ENCODE data around the gene VANGL1.

Gene VANGL1

DNA sequence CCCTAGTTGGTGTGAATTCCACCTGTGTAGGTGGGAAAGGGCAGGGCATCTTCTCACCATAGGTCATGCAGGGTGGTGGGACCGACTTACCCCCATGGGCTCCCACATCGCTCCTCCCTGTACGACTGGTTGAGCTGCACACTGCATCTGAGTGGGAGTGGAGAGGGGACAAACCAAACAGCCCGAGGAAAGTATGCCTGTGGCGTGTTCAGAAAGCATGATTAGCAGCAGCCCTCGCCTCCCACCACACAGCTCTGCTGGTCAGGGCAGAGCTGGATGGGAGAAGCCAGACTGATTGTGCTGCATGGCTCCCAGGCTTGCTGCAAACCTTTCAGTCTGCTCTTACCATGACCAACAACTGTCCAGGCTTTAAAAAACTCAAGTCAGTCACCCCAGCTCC lies 24.4 kb downstream of the VANGL1 start:
- DNase-seq (ENCODE audit: extremely low read depth in 1 of 2, low read depth in 1 of 2), result no peak

DNA sequence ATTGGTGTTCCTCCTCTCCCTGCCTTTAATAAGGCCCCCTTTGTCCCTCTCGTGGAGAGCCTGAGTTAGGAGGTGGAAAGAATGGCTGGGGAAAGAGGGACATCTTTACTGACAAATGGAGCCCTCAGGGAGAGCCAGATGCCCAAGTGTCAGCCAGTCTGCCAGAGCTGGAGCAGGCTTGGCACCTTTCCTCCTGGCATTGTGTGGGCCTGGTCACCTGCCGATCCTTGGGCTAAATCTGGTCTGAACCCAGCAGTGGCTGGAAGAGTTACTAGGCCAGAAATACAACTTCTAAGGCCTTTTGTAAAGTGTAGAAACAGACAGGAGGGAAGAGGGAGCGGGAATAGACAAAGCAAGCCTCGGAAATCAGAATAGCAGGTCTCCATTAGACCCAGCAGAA lies 24.9 kb downstream of the VANGL1 start:
- no peak for DNase-seq (ENCODE audit: extremely low read depth in 1 of 2, low read depth in 1 of 2)

DNA sequence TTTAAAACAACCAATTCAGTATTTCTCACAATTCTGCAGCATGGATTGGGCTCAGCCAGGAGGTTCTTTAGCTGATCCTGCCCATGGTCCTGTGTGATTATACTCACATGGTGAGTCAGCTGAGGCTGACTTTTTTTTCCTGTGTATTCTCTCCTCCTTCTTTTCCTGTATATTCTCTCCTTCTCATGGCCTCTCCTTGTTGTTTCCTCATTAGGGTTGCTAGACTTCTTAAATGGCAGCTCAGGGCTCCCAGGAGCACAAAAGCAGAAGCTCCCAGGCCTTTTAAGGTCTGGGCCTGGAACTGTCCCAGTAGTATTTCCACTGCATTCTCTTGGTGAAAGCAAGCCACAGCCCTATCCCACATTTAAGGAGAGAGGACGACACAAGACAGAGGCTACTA lies 26.8 kb downstream of the VANGL1 start:
- no peak for DNase-seq (ENCODE audit: extremely low read depth in 1 of 2, low read depth in 1 of 2)

- DNase-seq (ENCODE audit: extremely low read depth in 1 of 2, low read depth in 1 of 2), result no peak
Measured at GRCh38 chr1:115669002-115669673, 27.4 kb downstream of the VANGL1 start.

GRCh38 chr1:115669886-115670285 lies 28.1 kb downstream of the VANGL1 start:
- no peak for DNase-seq (ENCODE audit: extremely low read depth in 1 of 2, low read depth in 1 of 2)

DNA sequence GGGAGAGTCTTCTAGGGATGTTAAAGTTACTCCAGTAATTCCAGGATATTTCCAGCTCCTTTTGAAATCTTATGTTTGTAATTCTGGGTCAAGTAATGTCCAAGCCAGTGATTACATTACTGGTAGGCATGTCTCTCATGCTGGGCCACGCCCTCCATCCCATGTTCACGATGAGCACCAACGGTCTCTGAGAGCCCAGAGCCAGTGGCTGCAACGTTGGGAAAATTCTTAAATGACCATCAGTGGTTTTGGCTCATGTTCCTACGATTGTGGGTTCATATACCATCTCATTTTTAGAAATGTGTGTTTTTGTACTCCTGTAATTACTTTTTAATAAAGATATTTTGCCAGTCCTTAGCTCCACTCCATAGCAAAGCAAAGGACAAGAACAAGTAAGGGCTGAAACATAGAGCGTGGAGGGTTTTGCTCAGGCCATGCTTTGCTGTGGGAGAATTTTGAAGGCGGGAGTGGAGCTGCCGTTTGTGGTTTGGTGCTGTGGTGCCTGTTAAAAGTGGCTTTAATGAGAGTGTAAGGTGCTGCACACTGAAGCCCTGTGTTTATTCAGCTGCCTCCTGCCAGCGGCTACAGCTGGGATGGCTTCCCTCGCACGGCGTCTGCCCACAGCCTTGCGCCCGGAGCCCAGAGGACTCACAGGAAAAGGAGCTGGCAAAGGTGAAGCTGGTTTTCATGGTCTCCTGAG lies 28.9 kb downstream of the VANGL1 start:
- no peak for DNase-seq (ENCODE audit: extremely low read depth in 1 of 2, low read depth in 1 of 2)

- DNase-seq (ENCODE audit: extremely low read depth in 1 of 2, low read depth in 1 of 2), result no peak
Measured at GRCh38 chr1:115671176-115671934, 29.6 kb downstream of the VANGL1 start.

DNA sequence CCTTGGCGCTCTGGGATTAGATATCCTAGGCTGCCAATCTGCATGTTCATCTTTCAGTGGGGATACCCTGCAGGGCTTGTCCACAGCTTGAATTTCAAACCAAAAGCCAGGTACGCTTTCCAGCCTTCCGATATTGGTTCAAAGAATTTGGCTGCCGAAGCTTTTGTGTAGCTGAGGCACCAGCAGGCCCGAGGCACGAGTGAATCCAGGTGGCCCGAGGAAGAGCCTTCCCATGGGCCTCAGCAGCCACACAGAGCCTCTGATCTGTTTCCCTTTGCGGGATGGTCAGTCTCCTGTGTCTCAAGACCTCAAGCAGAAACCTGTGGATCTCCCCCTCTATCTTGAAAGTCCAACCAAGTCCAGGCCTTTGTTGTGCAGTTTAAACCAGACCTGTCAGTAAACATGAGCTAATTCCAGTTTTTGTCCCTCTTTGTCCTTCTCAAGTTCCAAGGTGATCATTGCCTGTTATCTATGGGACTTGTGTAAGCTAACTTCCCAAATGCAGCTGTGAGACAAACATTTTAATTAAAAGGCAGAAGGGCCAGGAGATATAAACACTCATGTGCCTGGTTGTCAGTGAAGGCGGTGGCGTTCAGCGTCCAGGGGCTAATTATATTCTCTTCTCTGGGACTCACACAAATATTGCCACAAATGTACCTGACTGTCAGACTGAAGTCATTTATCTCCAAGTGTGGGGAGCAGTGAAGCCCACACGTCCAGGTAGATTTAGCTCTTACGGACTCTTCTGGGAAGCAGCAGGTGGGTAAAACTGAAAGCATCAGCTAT lies 30.6 kb downstream of the VANGL1 start:
- DNase-seq (ENCODE audit: extremely low read depth in 1 of 2, low read depth in 1 of 2), result no peak

- no peak for DNase-seq (ENCODE audit: extremely low read depth in 1 of 2, low read depth in 1 of 2)
Measured at GRCh38 chr1:115676498-115677181, 34.9 kb downstream of the VANGL1 start.

- DNase-seq (ENCODE audit: extremely low read depth in 1 of 2, low read depth in 1 of 2), result no peak
Measured at GRCh38 chr1:115677182-115677555, 35.4 kb downstream of the VANGL1 start.

GRCh38 chr1:115677565-115677964 lies 35.8 kb downstream of the VANGL1 start:
- no peak for DNase-seq (ENCODE audit: extremely low read depth in 1 of 2, low read depth in 1 of 2)

- no peak for DNase-seq (ENCODE audit: extremely low read depth in 1 of 2, low read depth in 1 of 2)
Measured at GRCh38 chr1:115678141-115678540, 36.4 kb downstream of the VANGL1 start.

DNA sequence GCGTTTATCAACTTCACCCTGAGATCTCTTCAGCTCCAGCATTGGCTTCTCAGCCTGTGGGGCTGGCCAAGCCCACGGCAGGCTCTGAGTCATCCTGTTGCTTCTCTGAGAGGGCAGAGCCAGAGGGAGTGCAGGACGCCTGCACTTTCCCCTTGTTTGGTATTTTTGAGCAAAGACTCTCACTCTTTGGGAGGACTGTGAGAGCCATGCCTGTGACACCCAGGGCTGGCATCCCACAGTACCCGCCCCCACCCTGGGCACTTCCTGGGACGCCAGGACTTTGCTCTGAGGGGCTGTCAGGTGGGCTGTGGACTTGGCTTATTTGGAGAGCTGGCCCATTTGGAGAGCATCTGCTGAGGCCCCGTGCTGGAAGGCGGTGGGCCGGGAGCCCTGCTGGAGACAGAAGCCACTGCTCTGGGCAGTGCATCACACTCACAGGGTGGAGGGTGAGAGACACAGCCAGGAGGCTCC lies 37.4 kb downstream of the VANGL1 start:
- no peak for DNase-seq (ENCODE audit: extremely low read depth in 1 of 2, low read depth in 1 of 2)

GRCh38 chr1:115680730-115681111 lies 39.0 kb downstream of the VANGL1 start:
- no peak for DNase-seq (ENCODE audit: extremely low read depth in 1 of 2, low read depth in 1 of 2)

DNA sequence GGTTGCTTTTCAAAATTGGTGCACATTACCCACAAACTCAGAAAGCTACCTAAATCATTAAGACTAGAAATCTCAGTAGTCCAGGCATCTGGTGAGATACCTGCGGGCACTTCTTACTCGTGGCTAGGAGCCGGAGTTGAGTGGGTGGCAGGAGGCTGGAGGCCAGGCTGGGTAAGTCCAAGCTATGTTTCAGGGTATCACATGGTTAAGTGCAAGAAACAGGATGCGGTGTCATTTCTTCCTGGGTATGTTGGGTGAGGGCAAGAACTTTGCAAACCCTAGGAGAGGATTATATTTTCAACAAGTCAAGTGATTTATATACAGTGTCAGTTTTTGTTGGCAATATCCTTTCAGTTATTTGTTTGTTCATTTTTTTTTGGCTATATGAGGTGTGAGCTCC lies 41.0 kb downstream of the VANGL1 start:
- no peak for DNase-seq (ENCODE audit: extremely low read depth in 1 of 2, low read depth in 1 of 2)

DNA sequence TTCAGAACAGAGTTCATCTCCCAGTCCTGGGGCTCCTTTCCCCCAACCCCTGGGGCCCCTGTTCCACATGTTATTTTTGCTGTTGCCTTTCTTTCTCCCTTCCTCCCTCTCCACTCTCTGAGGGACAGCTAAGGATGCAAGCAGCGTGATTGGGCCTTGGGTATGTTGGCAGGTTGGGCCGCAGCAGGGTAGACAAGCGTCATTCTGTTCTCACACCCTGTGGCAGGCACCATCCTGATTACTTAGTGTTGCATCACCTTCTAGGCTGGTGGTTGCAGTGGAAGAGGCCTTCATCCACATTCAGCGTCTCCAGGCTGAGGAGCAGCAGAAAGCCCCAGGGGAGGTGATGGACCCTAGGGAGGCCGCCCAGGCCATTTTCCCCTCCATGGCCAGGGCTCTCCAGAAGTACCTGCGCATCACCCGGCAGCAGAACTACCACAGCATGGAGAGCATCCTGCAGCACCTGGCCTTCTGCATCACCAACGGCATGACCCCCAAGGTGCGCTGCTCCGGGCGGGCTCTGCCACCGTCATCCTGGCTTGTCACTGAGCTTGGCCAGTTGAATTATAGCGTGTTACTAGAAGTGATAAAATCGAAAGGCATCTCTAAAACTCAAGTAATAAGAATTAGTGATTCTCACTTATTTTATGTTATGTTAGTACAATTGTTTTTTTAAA lies 43.4 kb downstream of the VANGL1 start:
- no peak for DNase-seq (ENCODE audit: extremely low read depth in 1 of 2, low read depth in 1 of 2)

- DNase-seq (ENCODE audit: extremely low read depth in 1 of 2, low read depth in 1 of 2), result no peak
Measured at GRCh38 chr1:115687744-115688143, 46.0 kb downstream of the VANGL1 start.

DNA sequence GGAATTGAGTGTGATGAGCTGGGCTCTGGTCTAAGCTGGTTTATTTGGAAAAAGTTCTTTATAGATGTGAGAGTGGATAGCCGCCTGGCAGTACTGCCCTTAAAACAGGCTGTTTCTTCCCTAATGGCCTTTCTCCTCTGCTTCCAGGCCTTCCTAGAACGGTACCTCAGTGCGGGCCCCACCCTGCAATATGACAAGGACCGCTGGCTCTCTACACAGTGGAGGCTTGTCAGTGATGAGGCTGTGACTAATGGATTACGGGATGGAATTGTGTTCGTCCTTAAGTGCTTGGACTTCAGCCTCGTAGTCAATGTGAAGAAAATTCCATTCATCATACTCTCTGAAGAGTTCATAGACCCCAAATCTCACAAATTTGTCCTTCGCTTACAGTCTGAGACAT lies 49.2 kb downstream of the VANGL1 start:
- DNase-seq (ENCODE audit: extremely low read depth in 1 of 2, low read depth in 1 of 2), result no peak

GRCh38 chr1:115692224-115692623 lies 50.5 kb downstream of the VANGL1 start:
- no peak for DNase-seq (ENCODE audit: extremely low read depth in 1 of 2, low read depth in 1 of 2)

DNA sequence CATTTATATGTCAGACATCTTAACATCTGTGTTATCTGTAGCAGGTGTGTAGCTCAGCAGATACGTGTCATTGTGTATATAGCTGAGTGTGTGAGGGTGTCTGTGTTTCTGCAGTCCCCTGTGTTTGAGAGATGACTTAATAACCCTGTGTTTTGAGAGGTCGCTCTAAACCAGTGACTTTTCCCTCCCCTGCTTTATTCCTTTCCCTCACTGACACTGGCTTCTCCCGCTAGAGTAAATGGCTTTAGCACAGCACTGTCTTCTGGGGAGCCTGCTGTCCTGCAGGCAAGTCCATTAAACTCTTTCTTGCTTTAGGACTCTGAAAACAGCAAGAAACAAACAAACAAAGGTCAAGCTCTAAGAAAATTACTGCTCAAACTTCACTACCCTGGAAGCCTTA lies 53.0 kb downstream of the VANGL1 start:
- DNase-seq (ENCODE audit: extremely low read depth in 1 of 2, low read depth in 1 of 2), result no peak
